Retinal pigment epithelial cell (primary cell): ENCODE results near the gene TENT5A.
"Not testable (repeated sequence)": the region's sequence is repeated elsewhere in the genome, so short reads cannot be mapped to it uniquely, and the experiment has no call there.

ENCODE experiments used
- DNase-seq: peaks from one replicate; pipeline ENCODE4 v3.0.0-alpha.2; 2010; ENCODE audit warnings: low read depth
- H3K4me3 ChIP-seq: 2 replicates; pipeline ENCODE4 v1.5.1; 2011; ENCODE audit warnings: mild to moderate bottlenecking, low read length, control low read depth, moderate library complexity
- TF ChIP-seq, protein P1 (sequence below): conservative IDR thresholded peaks from 2 replicates; pipeline ENCODE4 v1.5.1; 2011; ENCODE audit warnings: low read depth, low read length, control low read depth, inconsistent platforms

The TENT5A gene

DNA sequence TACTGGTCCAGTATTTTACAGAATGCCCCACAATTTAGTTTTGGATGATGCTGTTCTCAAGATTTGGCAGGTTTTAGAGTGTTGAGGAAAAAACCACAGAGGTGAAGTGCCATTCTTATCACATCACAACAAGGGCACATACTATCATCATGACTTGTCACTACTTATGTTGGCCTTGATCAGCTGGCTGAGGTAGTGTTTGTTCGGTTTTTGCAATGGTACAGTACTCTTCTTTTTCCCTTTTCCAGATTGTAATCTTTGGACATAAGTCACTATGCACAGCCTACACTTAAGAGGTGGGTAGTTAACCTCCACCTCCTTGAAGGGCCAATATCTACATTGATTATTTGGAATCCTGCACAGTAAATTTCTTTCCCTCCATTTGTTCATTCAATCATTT lies 8.8 kb downstream of the TENT5A start:
- DNase-seq, result no peak
- TF ChIP-seq, protein P1, sequence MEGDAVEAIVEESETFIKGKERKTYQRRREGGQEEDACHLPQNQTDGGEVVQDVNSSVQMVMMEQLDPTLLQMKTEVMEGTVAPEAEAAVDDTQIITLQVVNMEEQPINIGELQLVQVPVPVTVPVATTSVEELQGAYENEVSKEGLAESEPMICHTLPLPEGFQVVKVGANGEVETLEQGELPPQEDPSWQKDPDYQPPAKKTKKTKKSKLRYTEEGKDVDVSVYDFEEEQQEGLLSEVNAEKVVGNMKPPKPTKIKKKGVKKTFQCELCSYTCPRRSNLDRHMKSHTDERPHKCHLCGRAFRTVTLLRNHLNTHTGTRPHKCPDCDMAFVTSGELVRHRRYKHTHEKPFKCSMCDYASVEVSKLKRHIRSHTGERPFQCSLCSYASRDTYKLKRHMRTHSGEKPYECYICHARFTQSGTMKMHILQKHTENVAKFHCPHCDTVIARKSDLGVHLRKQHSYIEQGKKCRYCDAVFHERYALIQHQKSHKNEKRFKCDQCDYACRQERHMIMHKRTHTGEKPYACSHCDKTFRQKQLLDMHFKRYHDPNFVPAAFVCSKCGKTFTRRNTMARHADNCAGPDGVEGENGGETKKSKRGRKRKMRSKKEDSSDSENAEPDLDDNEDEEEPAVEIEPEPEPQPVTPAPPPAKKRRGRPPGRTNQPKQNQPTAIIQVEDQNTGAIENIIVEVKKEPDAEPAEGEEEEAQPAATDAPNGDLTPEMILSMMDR, result no peak
- H3K4me3 ChIP-seq, result no peak overlapping the region

DNA sequence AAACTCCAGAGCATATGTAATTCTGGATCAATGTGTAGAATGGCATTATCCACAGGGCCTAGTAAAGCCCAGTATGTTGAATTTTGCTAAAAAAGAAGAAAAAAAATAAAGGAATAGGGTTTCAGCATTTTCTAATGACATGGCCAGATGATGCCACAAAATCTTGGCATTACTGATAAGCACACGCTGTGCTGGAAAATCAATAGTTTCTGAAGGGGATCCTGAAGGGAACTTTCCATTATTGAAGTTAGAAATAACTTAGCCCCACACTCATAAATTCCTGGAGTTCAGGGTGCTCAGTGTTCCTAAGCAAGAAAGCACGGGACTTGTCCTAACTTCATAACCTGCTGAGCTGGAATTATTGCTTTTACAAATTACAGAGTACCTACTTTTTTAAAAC lies 10.8 kb downstream of the TENT5A start:
- no peak overlapping the region for H3K4me3 ChIP-seq
- TF ChIP-seq, protein P1, result no peak
- no peak for DNase-seq

DNA sequence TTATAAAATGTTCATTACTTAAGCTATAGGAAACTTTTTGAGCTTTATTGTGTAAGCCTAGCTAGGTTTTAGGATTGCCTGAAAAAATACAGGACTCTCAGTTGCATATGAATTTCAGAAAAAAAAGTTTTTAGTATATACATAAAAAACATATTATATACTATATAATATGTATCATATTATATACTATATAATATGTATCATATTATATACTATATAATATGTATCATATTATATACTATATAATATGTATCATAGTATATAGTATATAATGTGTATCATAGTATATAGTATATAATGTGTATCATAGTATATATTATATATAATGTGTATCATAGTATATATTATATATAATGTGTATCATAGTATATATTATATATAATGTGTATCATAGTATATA lies 11.9 kb downstream of the TENT5A start:
- DNase-seq, H3K4me3 ChIP-seq: not testable (repeated sequence)

DNA sequence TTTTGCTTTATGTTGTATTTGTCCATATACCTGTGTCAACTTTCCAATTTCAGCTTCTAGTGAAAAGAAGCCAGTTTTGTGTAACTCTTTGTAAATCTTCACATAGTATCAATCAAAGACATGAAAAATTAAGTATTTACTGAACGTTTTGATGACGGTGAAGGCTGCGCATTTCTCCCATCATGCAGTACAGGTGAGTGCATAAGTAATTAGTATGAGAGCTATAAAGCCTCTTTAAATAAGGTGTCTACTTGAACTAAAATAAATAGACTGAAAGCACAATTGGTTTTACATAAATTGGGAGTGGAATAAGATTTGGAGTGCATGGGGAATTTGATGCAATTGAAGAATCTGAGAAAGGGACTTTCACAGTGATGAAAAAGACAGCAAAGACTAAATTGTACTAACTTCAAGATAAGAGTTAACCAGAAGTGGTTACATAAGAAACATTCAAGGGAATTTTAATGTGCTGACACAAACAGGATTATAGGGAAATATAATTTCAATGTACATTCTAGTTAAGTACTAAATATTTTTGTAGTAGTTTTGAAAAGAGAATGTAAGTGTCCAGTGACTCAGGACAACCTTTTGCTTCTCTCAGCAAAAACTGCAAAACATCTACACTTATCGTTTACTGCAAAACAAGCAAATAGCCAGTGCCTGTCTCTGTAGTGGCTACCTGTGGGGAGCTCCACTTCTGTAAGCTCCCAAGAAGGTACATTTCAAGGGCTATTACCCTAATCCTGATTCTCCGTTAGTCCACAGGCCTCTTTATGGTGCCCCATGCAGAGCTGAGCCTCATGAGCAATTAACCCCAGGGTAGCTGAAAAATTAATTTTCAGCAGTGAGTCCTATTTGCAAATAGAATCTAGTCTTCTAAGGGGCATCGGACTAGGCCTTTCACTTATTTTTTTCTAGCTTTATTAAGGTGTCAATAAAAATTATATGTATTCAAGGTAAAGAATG lies 13.0 kb downstream of the TENT5A start:
- DNase-seq, result no peak
- H3K4me3 ChIP-seq, result no peak overlapping the region
- TF ChIP-seq, protein P1, result no peak

DNA sequence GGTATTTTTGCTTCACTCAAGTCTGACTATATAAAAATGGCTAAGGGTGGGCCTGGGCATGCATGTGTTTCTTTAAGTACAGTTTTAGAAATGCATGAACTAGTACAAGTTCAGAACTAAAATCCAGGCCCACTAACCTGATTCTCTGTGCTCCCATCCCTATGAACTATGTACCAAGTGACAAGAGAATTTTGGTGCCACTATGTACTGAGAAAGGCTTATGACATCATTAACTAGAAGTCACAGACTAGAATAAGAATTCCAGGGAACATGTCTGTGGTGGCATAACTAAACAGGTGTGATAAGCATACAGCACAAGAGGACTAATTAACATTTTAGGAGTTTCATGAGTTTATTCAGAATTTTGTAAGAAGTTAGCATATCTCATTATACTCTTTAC lies 16.1 kb downstream of the TENT5A start:
- no peak overlapping the region for H3K4me3 ChIP-seq
- no peak for DNase-seq
- TF ChIP-seq, protein P1, result no peak

DNA sequence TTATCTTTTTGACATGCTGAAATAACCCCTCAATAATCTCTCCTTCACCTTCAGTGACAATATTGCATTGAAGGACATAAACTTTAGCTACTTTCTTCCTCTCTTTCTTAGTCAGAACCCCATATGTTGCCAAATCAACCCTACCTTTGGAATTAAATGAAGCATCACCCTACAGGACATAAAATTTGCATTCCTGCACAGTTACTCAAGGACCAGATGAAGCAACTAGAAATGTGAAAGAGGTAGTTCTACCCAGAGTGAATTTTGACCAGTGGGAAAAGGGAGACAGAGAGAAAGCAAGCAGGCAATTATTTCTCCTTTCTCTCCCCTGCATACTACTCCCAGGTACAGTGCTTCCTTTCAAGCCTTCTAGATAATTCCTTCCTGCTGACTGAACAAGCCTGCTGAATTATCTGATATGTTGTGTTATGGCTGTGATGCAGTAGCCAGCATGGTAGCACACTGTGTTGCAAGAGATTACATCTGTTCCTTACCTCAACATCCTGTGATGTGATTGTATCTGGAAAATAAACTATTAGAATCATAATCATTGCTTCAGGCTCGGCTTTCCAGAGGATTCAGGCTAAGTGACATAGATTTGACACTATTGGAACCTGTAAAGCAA lies 16.6 kb downstream of the TENT5A start:
- TF ChIP-seq, protein P1, result no peak
- DNase-seq, result no peak
- no peak overlapping the region for H3K4me3 ChIP-seq

DNA sequence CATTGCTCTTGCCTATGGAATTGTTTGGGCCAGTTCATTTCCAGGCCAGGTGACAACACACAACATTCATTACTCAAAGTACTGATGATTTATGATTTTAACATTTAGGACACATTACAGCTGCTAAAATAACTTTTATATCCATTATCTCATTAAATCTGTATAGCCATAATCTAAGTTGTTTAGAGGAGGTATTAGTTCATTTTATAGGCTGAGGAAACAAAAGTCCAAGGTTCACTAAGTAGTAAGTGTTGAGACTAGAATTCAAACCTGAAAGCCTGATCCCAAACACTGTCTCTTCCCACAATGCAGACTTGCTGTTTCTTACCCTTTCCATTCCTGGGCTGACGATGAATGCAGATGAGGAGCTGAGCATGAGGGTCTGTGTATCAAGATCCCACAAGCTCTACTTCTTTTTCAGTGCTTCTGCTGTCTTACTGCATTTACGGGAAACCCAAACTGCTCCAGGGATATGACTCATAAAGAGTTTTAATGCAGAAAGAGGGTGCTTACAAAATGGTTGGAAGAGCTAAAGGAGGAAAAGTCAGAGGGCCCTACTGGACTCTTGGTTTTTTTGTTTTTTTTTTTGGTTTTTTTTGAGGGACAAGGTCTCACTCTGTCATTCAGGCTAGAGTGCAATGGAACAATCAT lies 17.9 kb downstream of the TENT5A start:
- TF ChIP-seq, protein P1, result no peak
- no peak overlapping the region for H3K4me3 ChIP-seq
- DNase-seq, result no peak
